Activated T-cell treated with anti-CD3 and anti-CD28 coated beads, Interleukin-2, amount 50 U/mL, for 24 hours (primary cell): Measurements from ENCODE around the gene DOCK3.

ENCODE experiments used
- DNase-seq: peaks from one replicate; pipeline ENCODE4 v3.0.0-alpha.2; 2020
- H3K27ac Mint-ChIP-seq: 2 replicates; pipeline ENCODE4 v1.8.0; 2020; ENCODE audit warnings: mild to moderate bottlenecking, mixed read lengths
- H3K27me3 Mint-ChIP-seq: 2 replicates; pipeline ENCODE4 v1.8.0; 2020; ENCODE audit warnings: mixed read lengths
- H3K36me3 Mint-ChIP-seq: 2 replicates; pipeline ENCODE4 v1.8.0; 2020; ENCODE audit warnings: low read depth, mixed read lengths
- H3K4me1 Mint-ChIP-seq: 2 replicates; pipeline ENCODE4 v1.8.0; 2020; ENCODE audit warnings: low read depth, mixed read lengths
- H3K4me3 Mint-ChIP-seq: 2 replicates; pipeline ENCODE4 v1.8.0; 2020; ENCODE audit warnings: mild to moderate bottlenecking, moderate library complexity, mixed read lengths
- H3K9me3 Mint-ChIP-seq: 2 replicates; pipeline ENCODE4 v1.8.0; 2020; ENCODE audit warnings: mixed read lengths

DOCK3 gene

DNA sequence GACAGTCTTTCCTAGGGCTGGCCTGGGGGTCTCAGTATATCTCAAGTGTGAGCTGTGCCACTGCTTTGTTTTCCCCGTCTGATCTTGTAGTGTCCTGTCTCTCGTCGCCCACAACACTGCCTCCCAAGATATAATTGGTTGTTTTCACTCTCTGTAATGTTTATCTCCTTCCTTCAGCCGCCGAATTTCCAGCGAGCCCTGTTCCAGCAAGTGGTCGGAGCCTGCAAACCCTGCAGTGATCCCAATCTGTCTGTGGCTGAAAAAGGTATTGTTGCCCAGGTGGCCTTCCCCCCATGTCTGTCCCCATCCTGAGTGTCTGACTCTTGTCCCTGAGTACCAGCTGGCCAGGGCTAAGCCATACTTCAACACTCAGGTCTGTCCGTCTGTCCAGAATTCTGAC, 700.8 kb downstream of the DOCK3 start:
- Mint-ChIP-seq H3K9me3 (no peaks in the 10 kb centered on the region), H3K4me3 (no peak overlapping the region), H3K36me3 (no peaks in the 10 kb centered on the region), H3K27ac (no peak overlapping the region), H3K27me3 (no peaks in the 10 kb centered on the region), H3K4me1 (peaks cover 2% of the 10 kb centered on the region)
- peak; percentile 16 for DNase-seq

DNA sequence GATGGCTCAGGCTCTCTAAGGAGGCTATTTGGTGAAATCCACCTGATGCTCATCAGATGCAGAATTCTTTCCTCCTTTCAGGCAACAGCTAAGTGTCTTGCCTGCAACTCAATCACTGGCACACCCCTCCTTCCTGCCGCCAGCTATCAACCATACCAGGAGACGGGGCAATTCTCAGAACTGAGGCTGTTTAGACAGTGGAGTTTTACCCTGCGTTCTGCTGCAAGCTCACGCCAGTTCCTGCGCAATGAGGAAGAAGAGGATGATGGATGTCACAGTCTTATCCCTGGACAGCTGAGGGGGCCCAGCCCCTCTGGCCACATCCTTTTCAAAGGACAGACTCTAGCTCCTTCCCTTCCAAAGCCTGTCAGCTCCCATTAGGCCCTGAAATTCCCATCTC, 703.3 kb downstream of the DOCK3 start:
- DNase-seq = peak; percentile 5
- Mint-ChIP-seq H3K4me1 (peaks cover 4% of the 10 kb centered on the region), H3K27me3 (no peaks in the 10 kb centered on the region), H3K36me3 (peaks cover 4% of the 10 kb centered on the region), H3K4me3 (no peak overlapping the region), H3K27ac (no peak overlapping the region), H3K9me3 (no peaks in the 10 kb centered on the region)

DNA sequence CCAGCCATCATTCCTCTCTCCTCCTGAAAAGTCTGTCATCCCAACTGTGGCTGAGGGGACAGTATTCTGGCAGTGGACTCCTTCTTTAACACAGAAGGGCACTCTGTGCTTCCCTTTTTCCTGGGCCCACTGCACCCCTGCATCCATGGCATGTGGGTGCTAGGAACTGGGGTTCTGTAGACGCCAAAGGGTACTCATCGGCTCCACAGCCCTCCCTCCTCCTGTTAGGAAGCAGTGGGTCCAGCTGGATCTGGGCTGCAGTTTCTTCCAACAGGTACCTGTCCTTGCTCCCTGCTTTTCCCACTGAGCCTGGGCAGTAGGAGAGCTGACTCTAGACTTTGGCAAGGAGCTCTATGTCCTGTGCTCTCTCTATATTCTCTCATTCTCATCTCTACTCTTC, 704.0 kb downstream of the DOCK3 start:
- no peaks in the 10 kb centered on the region for H3K9me3 Mint-ChIP-seq
- peaks cover 9% of the 10 kb centered on the region for H3K4me1 Mint-ChIP-seq
- DNase-seq = peak; percentile 18
- no peak overlapping the region for H3K4me3 Mint-ChIP-seq
- no peak overlapping the region for H3K27ac Mint-ChIP-seq
- H3K27me3 Mint-ChIP-seq = no peaks in the 10 kb centered on the region
- peaks cover 10% of the 10 kb centered on the region for H3K36me3 Mint-ChIP-seq

DNA sequence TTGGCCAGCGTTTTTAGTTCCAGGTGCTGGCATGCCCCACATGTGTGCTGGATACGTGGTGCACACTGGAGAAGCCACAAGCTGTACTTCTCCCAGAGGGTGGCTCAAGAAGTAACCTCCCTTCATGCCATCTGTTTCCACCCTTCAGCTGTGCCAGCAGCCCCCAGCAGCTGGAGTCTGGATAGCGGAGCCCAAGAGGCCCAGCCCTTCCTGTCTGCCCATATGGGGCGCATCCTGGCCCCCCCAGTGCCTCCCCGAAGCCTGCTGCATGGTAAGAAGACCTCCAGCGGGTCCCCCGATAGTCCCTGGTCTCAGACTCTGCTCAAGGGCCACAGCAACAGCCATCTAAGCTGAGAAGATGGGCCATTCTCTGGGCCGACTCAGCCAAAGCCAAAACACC, 704.6 kb downstream of the DOCK3 start:
- H3K27me3 Mint-ChIP-seq = no peaks in the 10 kb centered on the region
- peaks cover 14% of the 10 kb centered on the region for H3K4me1 Mint-ChIP-seq
- no peaks in the 10 kb centered on the region for H3K9me3 Mint-ChIP-seq
- no peak overlapping the region for H3K27ac Mint-ChIP-seq
- H3K4me3 Mint-ChIP-seq = no peak overlapping the region
- peak; percentile 26 for DNase-seq
- peaks cover 16% of the 10 kb centered on the region for H3K36me3 Mint-ChIP-seq

DNA sequence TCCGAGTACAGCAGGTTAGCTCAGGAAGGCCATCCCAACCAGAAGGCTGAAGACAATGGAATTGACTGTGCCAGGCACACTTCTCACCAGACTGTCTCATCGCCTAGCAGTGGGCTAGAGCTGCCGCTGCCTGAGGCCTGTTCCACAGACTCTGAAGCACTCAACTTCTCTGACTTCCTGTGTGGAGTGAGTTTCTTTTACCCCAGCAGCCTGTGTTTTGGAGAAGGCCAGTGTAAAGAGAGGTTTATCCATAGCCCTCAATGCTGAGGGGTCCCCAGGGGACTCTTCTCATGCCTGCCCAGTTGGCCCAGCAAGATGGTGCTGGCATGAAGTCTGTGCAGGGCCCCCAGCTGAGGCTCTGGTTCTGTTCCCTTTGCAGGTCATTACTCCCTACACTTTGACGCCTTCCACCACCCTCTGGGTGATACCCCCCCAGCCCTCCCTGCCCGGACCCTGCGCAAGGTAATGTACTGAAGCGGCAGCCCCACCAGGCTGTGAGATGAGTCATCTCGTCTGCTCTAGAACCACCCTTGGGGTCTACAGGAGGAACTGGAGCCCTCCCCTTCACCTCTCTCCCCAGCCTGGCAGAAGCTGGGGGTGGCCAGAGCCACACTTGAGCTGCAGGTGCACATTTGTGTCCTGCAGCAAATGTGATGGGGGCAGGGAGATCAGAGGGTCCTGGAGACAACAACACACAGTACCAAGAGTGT, 705.2 kb downstream of the DOCK3 start:
- Mint-ChIP-seq H3K27me3 (no peaks in the 10 kb centered on the region), H3K4me3 (no peak overlapping the region), H3K9me3 (no peaks in the 10 kb centered on the region), H3K4me1 (peaks cover 14% of the 10 kb centered on the region), H3K27ac (no peak overlapping the region), H3K36me3 (peaks cover 22% of the 10 kb centered on the region)
- peak; percentile 28 for DNase-seq

DNA sequence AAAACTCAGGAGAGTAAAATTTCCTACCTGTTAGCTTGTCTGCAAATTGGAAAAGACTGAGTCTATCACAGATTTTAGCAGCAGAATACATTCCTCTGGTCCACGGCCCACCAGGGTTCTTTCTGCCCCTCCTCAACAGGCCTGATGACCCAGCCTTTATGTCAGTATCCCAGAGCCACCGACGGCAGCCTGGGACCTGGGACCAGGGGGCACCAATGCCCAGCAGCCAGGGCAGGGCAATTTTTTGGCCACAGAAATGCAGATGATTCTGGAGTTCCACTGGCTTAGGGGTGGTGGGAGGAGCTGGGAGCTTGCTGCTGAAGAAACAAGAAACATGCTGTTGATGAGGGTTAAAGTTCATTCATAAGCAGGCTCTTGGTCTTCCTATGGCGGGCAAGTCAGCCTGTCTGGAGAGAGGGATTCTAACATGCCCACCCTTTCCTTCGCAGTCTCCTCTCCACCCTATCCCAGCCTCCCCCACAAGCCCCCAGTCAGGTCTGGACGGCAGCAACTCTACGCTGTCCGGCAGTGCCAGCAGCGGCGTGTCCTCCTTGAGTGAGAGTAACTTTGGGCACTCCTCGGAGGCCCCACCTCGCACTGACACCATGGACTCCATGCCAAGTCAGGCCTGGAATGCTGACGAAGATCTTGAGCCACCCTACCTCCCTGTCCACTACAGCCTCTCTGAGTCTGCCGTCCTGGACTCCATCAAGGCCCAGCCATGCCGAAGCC, 706.0 kb downstream of the DOCK3 start:
- Mint-ChIP-seq H3K9me3 (no peaks in the 10 kb centered on the region), H3K27me3 (no peaks in the 10 kb centered on the region), H3K4me1 (peaks cover 14% of the 10 kb centered on the region), H3K36me3 (peaks cover 28% of the 10 kb centered on the region), H3K27ac (no peak overlapping the region), H3K4me3 (no peak overlapping the region)
- DNase-seq = peak; percentile 17

DNA sequence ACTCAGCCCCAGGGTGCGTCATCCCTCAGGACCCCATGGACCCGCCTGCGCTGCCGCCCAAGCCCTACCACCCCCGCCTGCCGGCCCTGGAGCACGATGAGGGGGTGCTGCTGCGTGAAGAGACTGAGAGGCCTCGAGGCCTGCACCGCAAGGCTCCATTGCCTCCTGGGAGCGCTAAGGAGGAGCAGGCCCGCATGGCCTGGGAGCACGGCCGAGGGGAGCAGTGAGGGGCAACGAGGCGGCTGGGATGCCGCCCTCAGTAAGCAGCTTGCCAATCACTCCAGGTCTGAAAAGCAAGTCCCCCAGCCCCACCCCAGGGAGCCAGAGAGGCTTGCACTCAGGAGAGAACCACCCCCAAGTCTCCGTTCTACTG, 706.6 kb downstream of the DOCK3 start:
- Mint-ChIP-seq H3K9me3 (no peaks in the 10 kb centered on the region), H3K27me3 (no peaks in the 10 kb centered on the region), H3K4me1 (peaks cover 17% of the 10 kb centered on the region), H3K27ac (no peak overlapping the region), H3K4me3 (no peak overlapping the region), H3K36me3 (peaks cover 34% of the 10 kb centered on the region)
- DNase-seq = peak; percentile 14

DNA sequence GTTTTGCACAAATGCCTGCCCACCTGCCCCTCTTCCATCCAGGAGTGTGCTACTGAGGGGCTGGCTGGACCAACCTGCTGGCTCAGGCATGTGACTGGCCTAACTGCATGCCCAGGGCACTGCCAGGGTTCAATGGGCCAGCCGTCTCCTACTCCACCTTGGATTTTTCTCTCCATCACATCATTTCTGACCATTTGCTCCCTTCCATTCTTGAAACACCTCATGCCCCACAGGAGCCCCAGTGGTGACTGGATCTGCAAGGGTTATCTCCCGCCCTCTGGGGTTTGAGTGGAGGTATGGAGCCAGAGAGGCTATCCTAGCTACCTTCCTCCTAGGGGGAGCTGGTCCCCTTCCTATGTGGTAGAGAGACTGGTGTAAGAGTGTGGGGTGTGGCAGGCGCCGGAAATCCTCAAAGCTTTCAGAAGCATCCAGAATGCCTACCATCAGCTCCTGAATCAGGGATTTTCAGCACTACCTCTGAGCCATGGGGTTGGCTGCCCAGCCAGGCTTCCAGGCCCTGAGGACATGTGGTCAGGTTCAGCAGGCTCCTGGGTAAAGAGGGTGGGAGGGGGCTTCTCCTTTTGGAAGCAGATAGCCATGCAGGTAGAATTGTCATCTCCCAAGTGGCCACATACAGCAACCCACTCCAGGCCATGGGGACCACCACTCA, 707.5 kb downstream of the DOCK3 start:
- Mint-ChIP-seq H3K36me3 (peaks cover 43% of the 10 kb centered on the region), H3K27me3 (no peaks in the 10 kb centered on the region), H3K9me3 (no peaks in the 10 kb centered on the region), H3K4me3 (no peak overlapping the region), H3K27ac (no peak overlapping the region), H3K4me1 (peaks cover 25% of the 10 kb centered on the region)
- peak; percentile 30 for DNase-seq

DNA sequence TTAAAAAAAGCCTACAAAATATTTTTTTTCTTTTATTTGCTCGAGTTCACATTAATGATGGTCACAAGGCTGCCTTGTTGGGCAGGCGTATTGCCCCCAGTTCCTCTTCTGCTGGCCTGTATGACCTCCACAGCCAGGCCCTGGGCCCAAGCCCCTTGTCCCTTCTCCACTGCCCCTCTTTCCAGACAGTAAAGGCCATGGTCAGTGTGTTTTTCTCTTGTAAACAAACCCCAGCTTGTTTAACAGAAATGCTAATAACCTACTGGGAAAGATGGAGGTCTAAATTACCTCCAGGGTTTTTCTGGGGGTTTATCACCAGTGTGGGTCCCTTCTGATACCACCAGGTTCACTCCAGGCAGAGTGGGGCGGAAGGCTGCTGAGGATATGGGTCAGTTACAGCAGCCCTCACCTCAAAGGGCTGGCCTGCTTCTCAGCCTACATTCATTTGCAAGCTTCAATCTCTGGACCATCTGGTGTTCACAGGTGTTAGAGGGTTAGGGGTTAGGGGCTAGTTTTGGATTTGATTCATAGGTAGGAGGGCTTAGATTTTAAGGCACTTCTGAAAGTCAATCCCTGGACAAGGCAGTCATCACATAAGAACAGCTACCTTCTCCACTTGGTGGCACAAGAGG, 708.3 kb downstream of the DOCK3 start:
- peak; percentile 17 for DNase-seq
- H3K9me3 Mint-ChIP-seq = no peaks in the 10 kb centered on the region

DNA sequence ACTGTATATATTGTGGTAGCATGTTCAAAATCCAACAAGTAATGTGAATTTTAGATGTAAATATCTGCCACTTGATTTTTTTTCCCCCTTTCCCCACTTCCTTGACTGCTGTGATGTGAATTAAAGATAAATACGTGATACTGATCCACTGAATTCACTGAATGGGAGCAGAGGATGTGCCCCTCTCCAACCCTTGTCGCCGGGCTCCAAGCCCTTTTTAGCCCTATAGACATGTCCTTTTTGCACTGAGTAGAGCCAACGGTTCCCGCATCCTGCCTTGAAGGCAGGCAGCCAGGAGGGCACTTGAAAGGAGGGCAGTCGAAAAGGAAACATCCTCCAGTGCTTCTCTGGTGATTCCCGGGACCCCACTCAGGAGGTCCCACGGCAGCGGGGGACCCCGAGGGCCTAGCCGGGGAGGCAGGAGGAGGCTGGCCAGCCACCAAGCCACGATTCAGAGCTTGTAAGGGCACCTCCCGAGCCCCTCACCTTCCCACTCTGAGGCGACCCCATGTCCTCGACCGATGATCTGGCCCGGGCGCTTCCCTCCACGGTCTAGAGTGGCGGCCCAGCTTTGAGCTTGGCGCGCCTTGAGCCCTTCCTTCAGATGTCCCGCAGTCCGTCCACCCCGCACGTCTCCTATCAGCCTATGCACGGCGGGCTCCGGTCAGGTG, 709.5 kb downstream of the DOCK3 start:
- no peak for DNase-seq
- H3K36me3 Mint-ChIP-seq = peaks cover 62% of the 10 kb centered on the region

More for the DNA sequence above, 708.3 kb downstream of the DOCK3 start:
- Mint-ChIP-seq H3K27me3 (no peaks in the 10 kb centered on the region), H3K4me3 (peak overlapping the region; percentile 100), H3K27ac (peak overlapping the region; percentile 99), H3K4me1 (peaks cover 32% of the 10 kb centered on the region), H3K36me3 (peaks cover 51% of the 10 kb centered on the region)

DNA sequence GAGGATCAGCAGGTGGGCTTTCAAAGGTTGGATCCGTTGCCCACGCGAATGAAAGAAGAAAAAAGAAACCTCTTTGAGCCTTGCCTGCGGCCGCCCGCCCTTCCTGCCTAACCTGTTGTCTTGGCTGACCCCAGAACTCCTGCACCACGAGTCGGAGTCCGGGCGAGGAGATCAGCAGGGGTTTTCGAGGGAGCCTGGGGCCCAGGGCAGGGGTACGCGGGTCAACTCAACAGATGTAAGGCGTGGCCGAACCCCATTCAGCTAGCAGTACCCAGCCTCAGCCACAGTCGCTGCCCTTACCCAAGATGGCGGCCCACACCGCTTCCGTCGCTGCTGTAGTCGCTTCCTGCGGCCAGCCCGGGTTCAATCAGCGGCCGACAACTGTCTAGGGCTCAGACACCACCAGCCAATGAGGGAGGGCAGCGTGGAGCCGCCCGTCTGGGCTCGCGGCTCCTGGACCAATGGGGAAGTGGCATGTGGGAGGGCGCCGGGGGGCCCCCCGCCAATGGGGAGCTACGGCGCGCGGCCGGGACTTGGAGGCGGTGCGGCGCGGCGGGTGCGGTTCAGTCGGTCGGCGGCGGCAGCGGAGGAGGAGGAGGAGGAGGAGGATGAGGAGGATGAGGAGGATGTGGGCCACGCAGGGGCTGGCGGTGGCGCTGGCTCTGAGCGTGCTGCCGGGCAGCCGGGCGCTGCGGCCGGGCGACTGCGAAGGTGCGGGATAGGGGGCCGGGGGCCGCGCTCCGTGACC, 710.2 kb downstream of the DOCK3 start, which contains the start of gene MANF:
MANF (plus strand) TSS at position 566 of the 748 bp plus-strand sequence; CDS start at position 618, 52 bp downstream.
- DNase-seq = peak; percentile 96
- H3K4me3 Mint-ChIP-seq = peak within 1 kb of the TSS; percentile 100
- H3K27ac Mint-ChIP-seq = peak within 1 kb of the TSS; percentile 99
- peaks cover 70% of the 10 kb centered on the region for H3K36me3 Mint-ChIP-seq
- H3K27me3 Mint-ChIP-seq = no peaks in the 10 kb centered on the region
- H3K9me3 Mint-ChIP-seq = no peaks in the 10 kb centered on the region
- peaks cover 46% of the 10 kb centered on the region for H3K4me1 Mint-ChIP-seq

More for the DNA sequence above, 709.5 kb downstream of the DOCK3 start:
- Mint-ChIP-seq H3K27me3 (no peaks in the 10 kb centered on the region), H3K27ac (peak overlapping the region; percentile 99), H3K9me3 (no peaks in the 10 kb centered on the region), H3K4me3 (peak overlapping the region; percentile 100), H3K4me1 (peaks cover 42% of the 10 kb centered on the region)

DNA sequence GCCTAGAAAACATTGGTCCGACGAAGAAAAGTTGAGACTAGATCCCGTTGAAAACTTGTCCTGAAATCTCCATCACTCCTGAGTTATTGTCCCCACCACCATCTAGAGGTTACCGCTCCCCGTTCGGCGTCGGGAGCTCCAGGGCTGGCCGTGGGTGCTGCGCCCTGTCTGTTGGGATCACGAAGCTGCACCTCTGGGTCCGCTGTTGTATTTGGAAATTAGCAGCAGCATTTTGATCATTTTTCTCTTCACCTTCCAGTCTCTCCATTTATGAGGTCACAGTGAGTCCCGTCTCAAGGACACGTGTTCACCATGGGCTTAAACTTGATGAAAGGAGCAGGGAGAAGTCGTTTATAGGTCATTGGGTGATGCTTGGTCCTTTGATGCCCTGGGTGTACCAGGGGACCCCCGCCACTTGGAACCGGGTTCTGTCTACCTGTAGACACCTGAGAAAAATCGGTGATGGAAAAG, 710.9 kb downstream of the DOCK3 start:
- Mint-ChIP-seq H3K27me3 (no peaks in the 10 kb centered on the region), H3K36me3 (peaks cover 77% of the 10 kb centered on the region), H3K27ac (peak overlapping the region; percentile 99), H3K4me1 (peaks cover 53% of the 10 kb centered on the region), H3K4me3 (peak overlapping the region; percentile 100), H3K9me3 (no peaks in the 10 kb centered on the region)
- DNase-seq = no peak

DNA sequence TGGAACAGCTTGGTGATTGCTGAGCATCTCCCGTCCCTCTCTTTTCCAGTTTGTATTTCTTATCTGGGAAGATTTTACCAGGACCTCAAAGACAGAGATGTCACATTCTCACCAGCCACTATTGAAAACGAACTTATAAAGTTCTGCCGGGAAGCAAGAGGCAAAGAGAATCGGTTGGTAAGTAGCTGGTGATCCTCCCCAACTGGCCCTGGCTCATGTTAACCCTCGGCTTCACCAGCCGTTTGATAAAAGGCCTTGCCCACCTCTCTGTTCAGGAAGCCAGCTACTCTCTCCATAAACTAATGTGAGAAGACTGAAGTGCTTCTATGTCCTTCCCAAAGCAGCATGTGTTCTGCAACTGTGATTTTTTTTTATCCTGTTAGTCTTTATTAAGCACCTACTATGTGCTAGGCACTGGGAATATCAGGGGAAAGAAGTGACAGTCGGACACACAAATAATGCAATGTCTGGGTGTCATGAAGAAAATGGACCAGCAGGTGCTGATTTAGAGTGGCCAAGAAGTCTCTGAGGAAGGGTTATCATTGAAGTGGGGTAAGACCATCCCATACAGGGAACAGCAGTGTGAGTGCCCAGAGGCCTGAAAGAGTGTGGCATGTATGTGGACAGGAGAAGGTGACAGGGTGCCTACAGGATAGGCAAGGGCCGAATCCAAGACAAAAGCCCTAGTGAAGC, 711.6 kb downstream of the DOCK3 start:
- peaks cover 79% of the 10 kb centered on the region for H3K36me3 Mint-ChIP-seq
- H3K4me1 Mint-ChIP-seq = peaks cover 56% of the 10 kb centered on the region
- peak overlapping the region; percentile 100 for H3K4me3 Mint-ChIP-seq
- H3K27me3 Mint-ChIP-seq = no peaks in the 10 kb centered on the region
- H3K9me3 Mint-ChIP-seq = no peaks in the 10 kb centered on the region
- peak overlapping the region; percentile 99 for H3K27ac Mint-ChIP-seq
- no peak for DNase-seq
